Lower lobe of right lung (tissue), 2 donors: ENCODE measurements around the gene MSLN. TPM values are rescaled to one million over a fixed set of nuclear protein-coding genes. Genes with fewer than 3 reads are reported as not detected.
"Not testable (repeated sequence)": the region's sequence is repeated elsewhere in the genome, so short reads cannot be mapped to it uniquely, and the experiment has no call there.

Experiments used
- ATAC-seq, 2 donors: fragments of 200-7000 bp; cut with Tn5 transposase; one replicate each; pipeline ENCODE4 v1.9.1; 2020 to 2022; ENCODE audit warnings: mild to moderate bottlenecking in 2 of 2, moderate library complexity in 2 of 2
- DNase-seq: peaks from one replicate; pipeline ENCODE4 v3.0.0-alpha.2; 2020
- H3K27ac ChIP-seq: fragments of 200-600 bp; one replicate; pipeline ENCODE4 v1.8.0; 2022
- H3K27me3 ChIP-seq: fragments of 200-600 bp; one replicate; pipeline ENCODE4 v1.8.0; 2022; ENCODE audit warnings: low read depth
- H3K36me3 ChIP-seq: fragments of 200-600 bp; one replicate; pipeline ENCODE4 v1.8.0; 2022; ENCODE audit warnings: mild to moderate bottlenecking
- H3K4me1 ChIP-seq: fragments of 200-600 bp; one replicate; pipeline ENCODE4 v1.8.0; 2022
- H3K4me3 ChIP-seq: fragments of 200-600 bp; one replicate; pipeline ENCODE4 v1.8.0; 2022; ENCODE audit warnings: mild to moderate bottlenecking
- H3K9me3 ChIP-seq: fragments of 200-600 bp; one replicate; pipeline ENCODE4 v1.8.0; 2022
- intact Hi-C: fragments of 100-400 bp; cut with DNase I; formaldehyde crosslinking; loops from one replicate; pipeline ENCODE4 v1.11.0; 2022
- long read RNA-seq: library from polyadenylated mRNA; unstranded; transcript quantifications from one replicate; pipeline ENCODE4 v2.0.0, GENCODE V29; 2021
- total RNA-seq: library from RNA; stranded (reverse); fragmentation: NEBNext Ultra II Directional; extraction: Animal tissue kit (Norgen Biotek cat#: 25700); gene quantifications from one replicate; pipeline ENCODE4 v1.2.1, GENCODE V29; 2021
- TF ChIP-seq, protein P1 (sequence below): fragments of 200-600 bp; IDR thresholded peaks from one replicate; pipeline ENCODE4 v1.8.0; 2022; ENCODE audit warnings: antibody characterized with exemption, mild to moderate bottlenecking
- donor health status: DM: no; HTN: yes; CAD: no; lungs with severe emphysema.

Gene MSLN
- 42.6 TPM for total RNA-seq
- long read RNA-seq, transcript MSLN-207 (17 exons, 2,418 nt), result major isoform, 58 of 112 reads
- long read RNA-seq, transcript MSLN-202 (18 exons, 2,162 nt), result minor isoform, 6 of 112 reads
- long read RNA-seq, partial matches to known transcripts, result 20 of 112 reads
- long read RNA-seq, other reads (novel, unspliced or antisense), result 22 of 112 reads

DNA sequence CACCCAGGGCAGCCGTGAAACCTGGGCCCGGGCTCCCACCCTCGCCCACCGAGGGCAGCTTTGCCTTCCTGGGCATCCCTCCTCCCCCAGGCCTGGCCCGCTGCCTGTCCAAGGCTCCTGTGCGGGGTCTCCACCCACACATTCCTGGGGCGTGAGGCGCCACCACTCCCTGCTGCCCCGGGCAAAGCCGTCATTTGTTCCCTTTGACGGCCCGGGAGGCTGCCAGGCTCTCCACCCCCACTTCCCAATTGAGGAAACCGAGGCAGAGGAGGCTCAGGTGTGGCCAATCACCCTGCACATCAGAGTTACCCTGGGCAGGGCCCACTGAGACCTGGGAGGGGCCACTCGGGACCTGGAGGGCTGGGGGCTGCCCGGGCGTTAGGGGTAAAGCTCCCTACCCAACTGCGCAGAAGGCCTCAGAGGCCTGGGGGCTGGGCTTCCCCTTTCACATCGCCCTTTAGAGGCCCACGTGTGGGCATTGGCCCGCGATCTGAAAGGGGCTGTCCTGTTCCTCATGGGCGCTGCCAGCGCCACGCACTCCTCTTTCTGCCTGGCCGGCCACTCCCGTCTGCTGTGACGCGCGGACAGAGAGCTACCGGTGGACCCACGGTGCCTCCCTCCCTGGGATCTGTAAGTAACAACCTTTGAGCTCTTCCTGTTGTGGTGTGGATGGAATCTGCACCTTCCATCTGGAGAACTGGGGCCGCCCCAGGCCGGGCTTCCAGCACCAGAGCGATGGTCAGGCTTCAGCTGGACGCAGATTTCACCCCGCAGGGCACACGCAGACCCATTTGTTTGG is at the start of gene MSLN:
Gene MSLN, plus strand, starts transcription at position 190 of the 799 bp plus-strand sequence. CDS start 1,947 bp downstream, outside the sequence.
- peak; percentile 53 to 66 for ATAC-seq
- Histone ChIP-seq H3K9me3 (no peaks in the 10 kb centered on the region), H3K27ac (peak within 1 kb of the TSS; percentile 79), H3K4me3 (peak within 1 kb of the TSS; percentile 27), H3K36me3 (no peaks in the 10 kb centered on the region), H3K27me3 (no peaks in the 10 kb centered on the region), H3K4me1 (peaks cover 8% of the 10 kb centered on the region)
- TF ChIP-seq, protein P1, sequence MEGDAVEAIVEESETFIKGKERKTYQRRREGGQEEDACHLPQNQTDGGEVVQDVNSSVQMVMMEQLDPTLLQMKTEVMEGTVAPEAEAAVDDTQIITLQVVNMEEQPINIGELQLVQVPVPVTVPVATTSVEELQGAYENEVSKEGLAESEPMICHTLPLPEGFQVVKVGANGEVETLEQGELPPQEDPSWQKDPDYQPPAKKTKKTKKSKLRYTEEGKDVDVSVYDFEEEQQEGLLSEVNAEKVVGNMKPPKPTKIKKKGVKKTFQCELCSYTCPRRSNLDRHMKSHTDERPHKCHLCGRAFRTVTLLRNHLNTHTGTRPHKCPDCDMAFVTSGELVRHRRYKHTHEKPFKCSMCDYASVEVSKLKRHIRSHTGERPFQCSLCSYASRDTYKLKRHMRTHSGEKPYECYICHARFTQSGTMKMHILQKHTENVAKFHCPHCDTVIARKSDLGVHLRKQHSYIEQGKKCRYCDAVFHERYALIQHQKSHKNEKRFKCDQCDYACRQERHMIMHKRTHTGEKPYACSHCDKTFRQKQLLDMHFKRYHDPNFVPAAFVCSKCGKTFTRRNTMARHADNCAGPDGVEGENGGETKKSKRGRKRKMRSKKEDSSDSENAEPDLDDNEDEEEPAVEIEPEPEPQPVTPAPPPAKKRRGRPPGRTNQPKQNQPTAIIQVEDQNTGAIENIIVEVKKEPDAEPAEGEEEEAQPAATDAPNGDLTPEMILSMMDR, result no peak
- intact Hi-C loops, result no loop called here
- peak; percentile 69 for DNase-seq

DNA sequence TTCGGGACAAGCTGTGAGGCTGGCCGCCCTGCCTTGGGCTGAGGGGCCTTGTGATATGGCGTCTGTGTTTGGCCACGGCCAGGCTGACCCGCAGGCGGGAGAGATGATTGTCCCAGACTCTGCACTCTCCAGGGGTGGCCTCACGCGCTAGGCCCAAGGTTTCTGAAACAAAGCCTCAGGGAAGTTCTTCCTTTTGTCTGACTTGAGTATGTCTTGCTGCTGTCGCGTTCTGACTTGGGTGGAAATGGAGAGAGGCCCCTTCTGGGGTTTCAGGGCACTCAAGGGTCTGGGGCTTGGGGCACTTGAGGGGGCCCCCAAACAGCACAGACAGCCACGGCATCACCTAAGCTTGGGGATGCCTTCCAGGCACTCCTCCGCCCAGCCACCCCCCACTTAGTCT is 49.5 kb upstream of the MSLN start:
- Histone ChIP-seq H3K27ac (no peak overlapping the region), H3K27me3 (peaks cover 65% of the 10 kb centered on the region), H3K9me3 (no peaks in the 10 kb centered on the region), H3K4me3 (no peak overlapping the region), H3K4me1 (peaks cover 14% of the 10 kb centered on the region), H3K36me3 (no peaks in the 10 kb centered on the region)
- ATAC-seq, result no peak
- intact Hi-C loops, result no loop called here
- TF ChIP-seq, protein P1, result no peak
- no peak for DNase-seq

DNA sequence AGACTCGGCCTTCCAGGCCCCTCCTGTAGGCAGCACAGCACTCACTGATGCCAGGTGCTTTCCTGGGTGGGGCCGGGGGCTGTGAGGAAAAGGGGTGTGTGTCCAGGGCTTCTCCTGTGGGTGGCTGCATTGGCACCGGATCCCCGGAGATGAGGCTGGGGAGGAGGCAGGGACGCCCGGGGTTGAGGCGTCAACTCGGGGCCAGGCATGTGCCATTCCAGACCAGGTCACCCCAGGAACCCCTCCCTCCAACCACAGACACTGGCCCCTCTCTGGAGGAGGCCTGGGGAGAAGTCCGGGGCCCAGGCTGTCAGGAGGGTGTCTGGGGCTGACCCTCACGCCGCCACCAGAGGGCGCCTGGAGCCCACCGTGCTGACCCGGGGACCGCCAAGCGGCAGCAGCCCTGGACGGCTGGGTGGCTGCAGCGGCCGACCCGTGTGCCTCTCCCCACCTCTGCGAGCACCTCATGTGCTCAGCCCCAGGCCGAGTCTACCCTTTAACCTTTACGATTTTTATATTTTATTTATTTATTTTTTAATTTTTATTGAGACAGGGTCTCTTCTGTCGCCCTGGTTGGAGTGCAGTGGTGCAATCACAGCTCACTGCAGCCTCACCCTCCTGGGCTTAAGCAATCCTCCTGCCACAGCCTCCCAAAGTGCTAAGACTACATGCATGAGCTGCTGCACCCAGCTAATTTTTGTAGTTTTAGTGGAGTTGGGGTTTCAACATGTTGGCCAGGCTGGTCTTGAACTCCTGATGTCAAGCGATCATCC is 48.8 kb upstream of the MSLN start:
- Histone ChIP-seq H3K27me3 (peaks cover 58% of the 10 kb centered on the region), H3K27ac (no peak overlapping the region), H3K4me3 (no peak overlapping the region), H3K36me3 (no peaks in the 10 kb centered on the region), H3K9me3 (no peaks in the 10 kb centered on the region), H3K4me1 (peaks cover 17% of the 10 kb centered on the region)
- DNase-seq (peak; percentile 87), ATAC-seq (peak; percentile 77 to 78)
- intact Hi-C loops, result no loop called here
- TF ChIP-seq, protein P1, result peak; percentile 98

GRCh38 chr16:712740-713250 is 47.7 kb upstream of the MSLN start:
- H3K9me3 ChIP-seq, H3K27ac ChIP-seq, H3K36me3 ChIP-seq, intact Hi-C loops, DNase-seq, ATAC-seq, H3K4me3 ChIP-seq: not testable (repeated sequence)
- H3K4me1 ChIP-seq, result peaks cover 18% of the 10 kb centered on the region
- TF ChIP-seq, protein P1, result peak; percentile 39
- H3K27me3 ChIP-seq, result peaks cover 50% of the 10 kb centered on the region

GRCh38 chr16:714079-714478 is 46.5 kb upstream of the MSLN start:
- peak overlapping the region; percentile 34 for H3K4me3 ChIP-seq

More at GRCh38 chr16:714079-714478, 46.5 kb upstream of the MSLN start:
- no peak for DNase-seq
- no peaks in the 10 kb centered on the region for H3K9me3 ChIP-seq
- H3K27ac ChIP-seq, result no peak overlapping the region
- TF ChIP-seq, protein P1, result no peak
- no peaks in the 10 kb centered on the region for H3K36me3 ChIP-seq
- ATAC-seq, result no peak
- H3K4me1 ChIP-seq, result peaks cover 18% of the 10 kb centered on the region
- H3K27me3 ChIP-seq, result peaks cover 37% of the 10 kb centered on the region
- intact Hi-C loops, result no loop called here
